ENCODE data around the gene NAPA.
A peak's percentile ranks its signal among the peaks of the same experiment; 100 is the strongest.
"Not testable (repeated sequence)": the region's sequence is repeated elsewhere in the genome, so short reads cannot be mapped to it uniquely, and the experiment has no call there.

The NAPA gene

GRCh38 chr19:47486220-47486619 lies 28.6 kb downstream of the NAPA start:
- DNase-seq (ENCODE audit: low spot score) = not testable (repeated sequence)

- DNase-seq (ENCODE audit: low spot score) = no peak
Measured at GRCh38 chr19:47485210-47485609, 29.7 kb downstream of the NAPA start.

GRCh38 chr19:47483800-47484690 lies 30.8 kb downstream of the NAPA start, which contains the start of gene KPTN:
KPTN (minus strand) TSS chr19:47484219; CDS start chr19:47484160, 59 bp downstream.
- DNase-seq (ENCODE audit: low spot score) = peak; percentile 93

- DNase-seq (ENCODE audit: low spot score) = no peak
Measured at GRCh38 chr19:47483200-47483599, 31.7 kb downstream of the NAPA start.

- DNase-seq (ENCODE audit: low spot score) = no peak
Measured at GRCh38 chr19:47481460-47482052, 33.3 kb downstream of the NAPA start.

GRCh38 chr19:47480658-47481057 lies 34.2 kb downstream of the NAPA start:
- no peak for DNase-seq (ENCODE audit: low spot score)

- DNase-seq (ENCODE audit: low spot score) = no peak
Measured at GRCh38 chr19:47479701-47480503, 35.0 kb downstream of the NAPA start.

GRCh38 chr19:47476438-47476972 lies 38.4 kb downstream of the NAPA start:
- DNase-seq (ENCODE audit: low spot score) = no peak

GRCh38 chr19:47475465-47475864 lies 39.4 kb downstream of the NAPA start:
- DNase-seq (ENCODE audit: low spot score) = no peak

GRCh38 chr19:47473336-47473735 lies 41.5 kb downstream of the NAPA start:
- no peak for DNase-seq (ENCODE audit: low spot score)

GRCh38 chr19:47471733-47472457 lies 43.0 kb downstream of the NAPA start, which contains the start of gene SLC8A2:
SLC8A2 (minus strand) TSS chr19:47471893; CDS start chr19:47466403, 5,490 bp downstream.
- peak; percentile 81 for DNase-seq (ENCODE audit: low spot score)

- no peak for DNase-seq (ENCODE audit: low spot score)
Measured at GRCh38 chr19:47471381-47471732, 43.5 kb downstream of the NAPA start.

GRCh38 chr19:47470447-47471195 lies 44.2 kb downstream of the NAPA start:
- no peak for DNase-seq (ENCODE audit: low spot score)

- DNase-seq (ENCODE audit: low spot score) = no peak
Measured at GRCh38 chr19:47469719-47470118, 45.1 kb downstream of the NAPA start.

GRCh38 chr19:47469363-47469700 lies 45.5 kb downstream of the NAPA start:
- DNase-seq (ENCODE audit: low spot score) = no peak

- no peak for DNase-seq (ENCODE audit: low spot score)
Measured at GRCh38 chr19:47467914-47468313, 46.9 kb downstream of the NAPA start.

GRCh38 chr19:47465957-47466356 lies 48.9 kb downstream of the NAPA start:
- DNase-seq (ENCODE audit: low spot score) = no peak

- DNase-seq (ENCODE audit: low spot score) = no peak
Measured at GRCh38 chr19:47464675-47465419, 50.0 kb downstream of the NAPA start.

- DNase-seq (ENCODE audit: low spot score) = no peak
Measured at GRCh38 chr19:47461876-47462275, 53.0 kb downstream of the NAPA start.

- DNase-seq (ENCODE audit: low spot score) = no peak
Measured at GRCh38 chr19:47459477-47459876, 55.4 kb downstream of the NAPA start.
